H1 (cell line): Measurements from ENCODE around the gene GUCY1A2.

Experiments
- CEBPB ChIP-seq: IDR thresholded peaks from 2 replicates; pipeline ENCODE4 v1.6.1; 2012; ENCODE audit warnings: low read depth, low read length
- CHD1 ChIP-seq: IDR thresholded peaks from 2 replicates; pipeline ENCODE4 v1.6.1; 2012; ENCODE audit warnings: low read depth, low read length, improper control_type of control experiment
- CTCF ChIP-seq, 3 experiments: IDR thresholded peaks; 1 replicate in 2 of 3; 2 replicates in 1 of 3; pipeline versions ENCODE4 v1.5.1 to v1.6.1; 2011; ENCODE audit warnings: low read length in 3 of 3, mild to moderate bottlenecking in 3 of 3, inconsistent platforms in 2 of 3, low read depth in 1 of 3, moderate library complexity in 1 of 3; ENCODE audit not compliant: insufficient read depth in 1 of 3; ENCODE audit errors: control extremely low read depth in 1 of 3
- HDAC6 ChIP-seq: IDR thresholded peaks from one replicate; pipeline ENCODE4 v1.7.1; 2012; ENCODE audit warnings: low read depth, mild to moderate bottlenecking, inconsistent platforms, low read length, moderate library complexity

GRCh38 chr11:106990331-106990730 is 27.9 kb downstream of the GUCY1A2 start:
- no peak for TF ChIP-seq CEBPB
- no peak for TF ChIP-seq CTCF (IDR thresholded peaks at IDR 0.05; ENCODE audit: control extremely low read depth in 1 of 3, insufficient read depth in 1 of 3, low read depth in 1 of 3, low read length in 3 of 3)
- TF ChIP-seq HDAC6: no peak
- TF ChIP-seq CHD1: no peak
